ENCODE measurements around the gene RASSF5. TPM values are rescaled to one million over a fixed set of nuclear protein-coding genes. Genes with fewer than 3 reads are reported as not detected.
"Not testable (repeated sequence)": the region's sequence is repeated elsewhere in the genome, so short reads cannot be mapped to it uniquely, and the experiment has no call there.

Gene RASSF5
- total RNA-seq, 1 donor from 2014 or later, result 3.1 TPM

GRCh38 chr1:206472886-206473285, 34.4 kb upstream of the RASSF5 start:
- H3K27ac ChIP-seq (ENCODE audit: low read depth, low read length), result no peak overlapping the region
- peaks cover 18 to 22% (median 19%) of the 10 kb centered on the region in 3 donors for H3K4me1 ChIP-seq (ENCODE audit: control insufficient read depth in 3 of 3, insufficient read depth in 3 of 3, low read length in 3 of 3)
- no peak overlapping the region for H3K4me3 ChIP-seq (ENCODE audit: low read length in 3 of 3)
- H3K9ac ChIP-seq (ENCODE audit: low read depth in 1 of 3, low read length in 3 of 3), result no peak overlapping the region
- H3K9me3 ChIP-seq (ENCODE audit: control insufficient read depth in 3 of 3, low read length in 3 of 3), result no peaks in the 10 kb centered on the region
- H3K36me3 ChIP-seq (ENCODE audit: control insufficient read depth in 3 of 3, insufficient read depth in 3 of 3, low read length in 3 of 3), result no peaks in the 10 kb centered on the region
- peaks cover 5 to 23% (median 7%) of the 10 kb centered on the region in 3 donors for H3K27me3 ChIP-seq (ENCODE audit: control insufficient read depth in 3 of 3, insufficient read depth in 3 of 3, low read length in 3 of 3)

GRCh38 chr1:206476058-206476457, 31.3 kb upstream of the RASSF5 start:
- H3K4me3 ChIP-seq (ENCODE audit: low read length in 3 of 3), result no peak overlapping the region
- no peaks in the 10 kb centered on the region for H3K9me3 ChIP-seq (ENCODE audit: control insufficient read depth in 3 of 3, low read length in 3 of 3)
- peaks cover 3 to 4% (median 3%) of the 10 kb centered on the region in 3 donors for H3K4me1 ChIP-seq (ENCODE audit: control insufficient read depth in 3 of 3, insufficient read depth in 3 of 3, low read length in 3 of 3)
- H3K36me3 ChIP-seq (ENCODE audit: control insufficient read depth in 3 of 3, insufficient read depth in 3 of 3, low read length in 3 of 3), result no peaks in the 10 kb centered on the region
- H3K9ac ChIP-seq (ENCODE audit: low read depth in 1 of 3, low read length in 3 of 3), result no peak overlapping the region
- peaks cover 0 to 3% (median 0%) of the 10 kb centered on the region in 3 donors for H3K27me3 ChIP-seq (ENCODE audit: control insufficient read depth in 3 of 3, insufficient read depth in 3 of 3, low read length in 3 of 3)
- H3K27ac ChIP-seq (ENCODE audit: low read depth, low read length), result no peak overlapping the region

- Histone ChIP-seq H3K4me1 (ENCODE audit: control insufficient read depth in 3 of 3, insufficient read depth in 3 of 3, low read length in 3 of 3) (peaks cover 0 to under 1% (median 0%) of the 10 kb centered on the region in 3 donors), H3K9me3 (ENCODE audit: control insufficient read depth in 3 of 3, low read length in 3 of 3) (no peaks in the 10 kb centered on the region), H3K4me3 (ENCODE audit: low read length in 3 of 3) (no peak overlapping the region), H3K27ac (ENCODE audit: low read depth, low read length) (no peak overlapping the region), H3K27me3 (ENCODE audit: control insufficient read depth in 3 of 3, insufficient read depth in 3 of 3, low read length in 3 of 3) (no peaks in the 10 kb centered on the region), H3K36me3 (ENCODE audit: control insufficient read depth in 3 of 3, insufficient read depth in 3 of 3, low read length in 3 of 3) (no peaks in the 10 kb centered on the region), H3K9ac (ENCODE audit: low read depth in 1 of 3, low read length in 3 of 3) (no peak overlapping the region)
Measured at GRCh38 chr1:206476591-206476990, 30.7 kb upstream of the RASSF5 start.

GRCh38 chr1:206477110-206477509, 30.2 kb upstream of the RASSF5 start:
- H3K4me3 ChIP-seq (ENCODE audit: low read length in 3 of 3), result no peak overlapping the region
- no peak overlapping the region for H3K27ac ChIP-seq (ENCODE audit: low read depth, low read length)
- H3K27me3 ChIP-seq (ENCODE audit: control insufficient read depth in 3 of 3, insufficient read depth in 3 of 3, low read length in 3 of 3), result no peaks in the 10 kb centered on the region
- no peaks in the 10 kb centered on the region for H3K4me1 ChIP-seq (ENCODE audit: control insufficient read depth in 3 of 3, insufficient read depth in 3 of 3, low read length in 3 of 3)
- no peak overlapping the region for H3K9ac ChIP-seq (ENCODE audit: low read depth in 1 of 3, low read length in 3 of 3)
- no peaks in the 10 kb centered on the region for H3K9me3 ChIP-seq (ENCODE audit: control insufficient read depth in 3 of 3, low read length in 3 of 3)
- H3K36me3 ChIP-seq (ENCODE audit: control insufficient read depth in 3 of 3, insufficient read depth in 3 of 3, low read length in 3 of 3), result no peaks in the 10 kb centered on the region

- Histone ChIP-seq H3K4me3 (ENCODE audit: low read length in 3 of 3) (no peak overlapping the region), H3K27me3 (ENCODE audit: control insufficient read depth in 3 of 3, insufficient read depth in 3 of 3, low read length in 3 of 3) (no peaks in the 10 kb centered on the region), H3K36me3 (ENCODE audit: control insufficient read depth in 3 of 3, insufficient read depth in 3 of 3, low read length in 3 of 3) (no peaks in the 10 kb centered on the region), H3K9me3 (ENCODE audit: control insufficient read depth in 3 of 3, low read length in 3 of 3) (no peaks in the 10 kb centered on the region), H3K4me1 (ENCODE audit: control insufficient read depth in 3 of 3, insufficient read depth in 3 of 3, low read length in 3 of 3) (no peaks in the 10 kb centered on the region), H3K27ac (ENCODE audit: low read depth, low read length) (no peak overlapping the region), H3K9ac (ENCODE audit: low read depth in 1 of 3, low read length in 3 of 3) (no peak overlapping the region)
Measured at GRCh38 chr1:206477581-206478380, 29.6 kb upstream of the RASSF5 start.

- no peaks in the 10 kb centered on the region for H3K9me3 ChIP-seq (ENCODE audit: control insufficient read depth in 3 of 3, low read length in 3 of 3)
- H3K36me3 ChIP-seq (ENCODE audit: control insufficient read depth in 3 of 3, insufficient read depth in 3 of 3, low read length in 3 of 3), result no peaks in the 10 kb centered on the region
- no peaks in the 10 kb centered on the region for H3K27me3 ChIP-seq (ENCODE audit: control insufficient read depth in 3 of 3, insufficient read depth in 3 of 3, low read length in 3 of 3)
- no peak overlapping the region for H3K27ac ChIP-seq (ENCODE audit: low read depth, low read length)
- no peaks in the 10 kb centered on the region for H3K4me1 ChIP-seq (ENCODE audit: control insufficient read depth in 3 of 3, insufficient read depth in 3 of 3, low read length in 3 of 3)
- H3K9ac ChIP-seq (ENCODE audit: low read depth in 1 of 3, low read length in 3 of 3), result no peak overlapping the region
- no peak overlapping the region for H3K4me3 ChIP-seq (ENCODE audit: low read length in 3 of 3)
Measured at GRCh38 chr1:206478746-206479145, 28.6 kb upstream of the RASSF5 start.

GRCh38 chr1:206479183-206480125, 27.9 kb upstream of the RASSF5 start:
- no peaks in the 10 kb centered on the region for H3K9me3 ChIP-seq (ENCODE audit: control insufficient read depth in 3 of 3, low read length in 3 of 3)
- H3K4me3 ChIP-seq (ENCODE audit: low read length in 3 of 3), result no peak overlapping the region
- no peaks in the 10 kb centered on the region for H3K27me3 ChIP-seq (ENCODE audit: control insufficient read depth in 3 of 3, insufficient read depth in 3 of 3, low read length in 3 of 3)
- H3K27ac ChIP-seq (ENCODE audit: low read depth, low read length), result no peak overlapping the region
- no peaks in the 10 kb centered on the region for H3K4me1 ChIP-seq (ENCODE audit: control insufficient read depth in 3 of 3, insufficient read depth in 3 of 3, low read length in 3 of 3)
- no peaks in the 10 kb centered on the region for H3K36me3 ChIP-seq (ENCODE audit: control insufficient read depth in 3 of 3, insufficient read depth in 3 of 3, low read length in 3 of 3)
- H3K9ac ChIP-seq (ENCODE audit: low read depth in 1 of 3, low read length in 3 of 3), result no peak overlapping the region

GRCh38 chr1:206480211-206480610, 27.1 kb upstream of the RASSF5 start:
- Histone ChIP-seq H3K27ac (ENCODE audit: low read depth, low read length) (no peak overlapping the region), H3K4me1 (ENCODE audit: control insufficient read depth in 3 of 3, insufficient read depth in 3 of 3, low read length in 3 of 3) (no peaks in the 10 kb centered on the region), H3K9me3 (ENCODE audit: control insufficient read depth in 3 of 3, low read length in 3 of 3) (no peaks in the 10 kb centered on the region), H3K9ac (ENCODE audit: low read depth in 1 of 3, low read length in 3 of 3) (no peak overlapping the region), H3K36me3 (ENCODE audit: control insufficient read depth in 3 of 3, insufficient read depth in 3 of 3, low read length in 3 of 3) (no peaks in the 10 kb centered on the region), H3K4me3 (ENCODE audit: low read length in 3 of 3) (no peak overlapping the region), H3K27me3 (ENCODE audit: control insufficient read depth in 3 of 3, insufficient read depth in 3 of 3, low read length in 3 of 3) (no peaks in the 10 kb centered on the region)

GRCh38 chr1:206482611-206483010, 24.7 kb upstream of the RASSF5 start:
- Histone ChIP-seq H3K27ac (ENCODE audit: low read depth, low read length) (no peak overlapping the region), H3K9me3 (ENCODE audit: control insufficient read depth in 3 of 3, low read length in 3 of 3) (no peaks in the 10 kb centered on the region), H3K4me1 (ENCODE audit: control insufficient read depth in 3 of 3, insufficient read depth in 3 of 3, low read length in 3 of 3) (peaks cover 0 to 4% (median 0%) of the 10 kb centered on the region in 3 donors), H3K4me3 (ENCODE audit: low read length in 3 of 3) (no peak overlapping the region), H3K36me3 (ENCODE audit: control insufficient read depth in 3 of 3, insufficient read depth in 3 of 3, low read length in 3 of 3) (no peaks in the 10 kb centered on the region), H3K27me3 (ENCODE audit: control insufficient read depth in 3 of 3, insufficient read depth in 3 of 3, low read length in 3 of 3) (no peaks in the 10 kb centered on the region), H3K9ac (ENCODE audit: low read depth in 1 of 3, low read length in 3 of 3) (no peak overlapping the region)

- H3K9me3 ChIP-seq (ENCODE audit: control insufficient read depth in 3 of 3, low read length in 3 of 3); H3K9ac ChIP-seq (ENCODE audit: low read depth in 1 of 3, low read length in 3 of 3); H3K27ac ChIP-seq (ENCODE audit: low read depth, low read length); H3K4me1 ChIP-seq (ENCODE audit: control insufficient read depth in 3 of 3, insufficient read depth in 3 of 3, low read length in 3 of 3); H3K27me3 ChIP-seq (ENCODE audit: control insufficient read depth in 3 of 3, insufficient read depth in 3 of 3, low read length in 3 of 3); H3K36me3 ChIP-seq (ENCODE audit: control insufficient read depth in 3 of 3, insufficient read depth in 3 of 3, low read length in 3 of 3); H3K4me3 ChIP-seq (ENCODE audit: low read length in 3 of 3): not testable (repeated sequence)
Measured at GRCh38 chr1:206483864-206484263, 23.5 kb upstream of the RASSF5 start.
